Liver (tissue), 3 donors: ENCODE measurements around the gene SPTLC3.

ENCODE experiments used
- CTCF ChIP-seq: fragments of 150-350 bp; IDR thresholded peaks from 2 replicates; pipeline ENCODE4 v1.5.1; 2017; ENCODE audit warnings: improper control_type of control experiment, low read depth, low read length; ENCODE audit not compliant: missing input control
- JUND ChIP-seq, 2 donors: IDR thresholded peaks; 2 replicates each; pipeline ENCODE4 v1.6.1; 2016; ENCODE audit warnings: antibody characterized with exemption in 2 of 2
- MAX ChIP-seq: IDR thresholded peaks from 2 replicates; pipeline ENCODE4 v1.6.1; 2016; ENCODE audit warnings: antibody characterized with exemption
- donor health status: healthy.
- donor health status: healthy.

GRCh38 chr20:13035399-13036152 lies 26.8 kb downstream of the SPTLC3 start:
- TF ChIP-seq CTCF (no peak), MAX (no peak), JUND (IDR thresholded peaks at IDR 0.05) (peak in 1 of 2 donors; percentile 10)
